RPMI7951 (cell line): ENCODE data around the gene PLD1. TPM values are rescaled to one million over a fixed set of nuclear protein-coding genes. Genes with fewer than 3 reads are reported as not detected.

Source experiments
- DNase-seq: peaks from one replicate; pipeline ENCODE4 v3.0.0-alpha.2; 2012; ENCODE audit warnings: low read depth
- total RNA-seq: library from RNA; depleted of rRNA; stranded (reverse); fragments of >200 nt; shearing (Covaris generic); gene quantifications from 2 replicates; pipeline ENCODE4 v1.2.3, GENCODE V29; 2014

Gene PLD1
- total RNA-seq, 1 experiment from 2014 or later: 10.9 TPM

- no peak for DNase-seq
These were observed 12.4 kb downstream of the PLD1 start for GRCh38 chr3:171797873-171798272.

DNA sequence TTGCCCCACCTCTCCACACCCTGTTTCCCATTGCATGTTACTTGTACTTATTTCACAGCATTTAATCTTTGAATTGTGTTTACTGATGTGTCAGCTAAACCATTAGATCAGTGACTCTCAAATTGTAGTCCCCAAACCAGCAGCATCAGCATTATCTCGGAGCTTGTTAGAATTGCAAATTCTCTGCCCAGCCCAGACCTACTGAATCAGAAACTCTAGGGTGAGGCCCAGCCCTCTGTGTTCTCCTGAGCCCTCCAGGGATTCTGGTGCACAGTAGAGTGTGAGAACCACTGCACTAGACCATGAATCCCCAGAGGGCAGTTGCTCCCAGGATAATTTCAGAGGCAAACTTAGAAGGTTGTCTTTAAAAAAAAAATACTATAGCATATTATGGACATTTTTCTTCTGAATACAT lies 13.0 kb downstream of the PLD1 start:
- no peak for DNase-seq

DNA sequence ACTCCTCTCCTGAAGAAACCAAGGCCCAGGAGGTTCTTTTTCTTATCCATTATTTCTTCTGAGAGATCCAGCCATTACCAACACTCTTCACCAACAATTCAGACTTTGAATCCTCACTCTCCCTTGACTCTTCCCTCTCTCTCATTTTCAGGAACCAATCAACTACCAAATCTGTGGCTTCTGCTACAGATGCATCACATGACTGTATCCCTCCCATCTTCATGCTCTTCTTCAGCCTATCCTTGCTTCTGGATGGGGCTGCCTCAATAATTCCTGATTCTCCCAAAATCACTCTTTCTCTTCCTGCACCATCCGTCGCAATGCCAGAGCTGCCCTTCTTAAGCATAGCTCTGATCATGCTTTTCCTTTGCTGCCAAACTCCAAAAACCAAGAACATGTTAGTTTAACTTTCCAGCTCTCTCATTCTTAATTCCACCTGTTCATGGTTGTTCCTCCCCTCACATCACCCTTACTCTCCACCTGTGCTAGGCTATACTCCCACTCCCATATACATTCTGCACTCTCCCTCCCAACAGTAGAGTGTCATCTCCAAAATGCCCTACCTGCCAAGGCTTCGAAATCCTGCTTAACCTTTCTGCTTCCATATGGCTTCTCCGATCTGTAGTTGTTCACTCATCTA lies 13.5 kb downstream of the PLD1 start:
- DNase-seq: no peak

DNA sequence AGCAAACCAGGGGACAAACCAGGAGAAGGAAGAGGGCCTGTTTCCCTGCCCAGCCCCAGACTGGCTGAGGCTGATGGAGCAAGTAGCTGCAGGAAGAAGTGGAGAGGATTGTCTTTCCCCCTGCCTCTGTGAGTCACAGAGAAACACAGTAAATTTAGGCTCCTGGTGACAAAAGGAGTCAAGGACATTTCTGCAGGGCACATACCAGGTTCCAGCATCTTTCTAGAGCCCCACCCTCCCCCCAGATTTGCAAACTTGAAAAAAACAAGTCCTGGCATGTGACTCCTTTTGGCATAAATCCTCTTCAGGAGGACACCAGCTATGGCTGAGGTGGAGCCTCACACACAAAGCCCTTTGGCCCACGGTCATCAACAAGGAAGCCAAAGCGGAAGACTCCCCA lies 17.8 kb downstream of the PLD1 start:
- DNase-seq: no peak

DNA sequence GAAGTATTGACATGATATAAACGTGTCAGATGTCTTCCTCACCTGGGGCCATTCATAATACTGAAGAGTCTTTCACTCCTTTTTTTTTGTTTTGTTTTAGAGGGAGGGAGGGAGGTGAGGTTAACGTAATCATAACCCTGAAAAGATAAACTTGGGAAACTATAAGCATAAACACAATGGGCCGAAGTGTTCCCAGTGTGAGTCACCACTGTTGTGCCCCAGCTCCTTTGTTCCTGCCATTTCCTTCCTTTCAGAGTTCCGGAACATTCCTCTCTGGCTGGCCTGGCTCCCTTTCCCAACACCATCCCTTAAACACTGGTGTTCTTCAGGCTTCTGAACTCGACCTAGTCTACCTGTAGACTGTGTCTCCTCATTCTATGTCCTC lies 18.6 kb downstream of the PLD1 start:
- DNase-seq: peak; percentile 82

GRCh38 chr3:171790898-171791691 lies 19.2 kb downstream of the PLD1 start:
- peak; percentile 69 for DNase-seq

DNA sequence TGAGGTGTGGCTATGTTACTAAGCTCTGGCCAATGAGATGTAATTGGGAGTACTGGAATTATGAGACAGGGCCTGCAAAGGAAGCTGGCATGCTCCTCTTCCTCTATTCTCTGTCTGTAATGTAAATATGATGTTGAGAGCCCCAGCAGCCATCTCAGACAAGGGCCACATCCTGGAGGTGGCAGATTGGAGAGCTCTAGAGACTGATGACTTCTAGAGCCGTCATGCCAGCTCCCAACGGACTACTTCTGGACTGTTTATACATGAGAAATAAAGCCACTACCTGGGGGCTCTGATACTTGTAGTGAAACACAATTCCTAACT lies 19.7 kb downstream of the PLD1 start:
- no peak for DNase-seq

DNA sequence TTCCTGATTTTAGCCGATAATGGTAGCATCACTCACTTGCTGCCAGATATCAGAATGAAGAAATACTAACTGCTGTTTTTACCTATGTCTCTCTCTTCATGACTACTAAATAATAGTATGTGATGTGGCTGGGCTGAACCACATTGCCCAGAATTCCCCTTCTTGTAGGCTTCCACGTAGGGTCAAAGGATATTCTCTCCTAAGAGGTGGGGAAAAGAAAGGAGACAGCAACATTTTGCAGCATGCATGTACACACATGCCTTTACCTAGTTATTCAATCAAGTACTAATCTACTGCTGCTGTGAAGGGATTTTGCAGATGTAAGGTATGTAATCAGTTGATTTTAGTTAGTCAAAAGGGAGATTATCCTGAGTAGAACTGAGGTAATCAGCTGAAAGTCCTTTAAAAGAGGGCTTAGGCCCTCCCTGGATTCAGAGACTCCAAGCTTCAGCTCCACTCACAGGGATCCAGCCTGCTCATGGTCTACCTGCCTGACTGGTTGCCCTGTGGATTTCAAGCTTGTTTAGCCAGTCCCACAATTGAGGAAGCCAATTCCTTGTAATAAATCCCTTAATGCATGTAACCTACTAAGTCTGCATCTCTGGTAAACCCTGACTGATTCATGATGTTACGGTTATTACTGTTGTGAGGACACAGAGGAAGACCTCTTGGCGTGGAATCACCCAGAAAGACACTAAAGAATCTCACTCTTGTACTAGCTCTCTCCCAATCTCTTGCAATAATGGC lies 20.4 kb downstream of the PLD1 start:
- DNase-seq: peak; percentile 77

- DNase-seq: peak; percentile 97
These were observed 21.5 kb downstream of the PLD1 start for GRCh38 chr3:171788546-171789351.

DNA sequence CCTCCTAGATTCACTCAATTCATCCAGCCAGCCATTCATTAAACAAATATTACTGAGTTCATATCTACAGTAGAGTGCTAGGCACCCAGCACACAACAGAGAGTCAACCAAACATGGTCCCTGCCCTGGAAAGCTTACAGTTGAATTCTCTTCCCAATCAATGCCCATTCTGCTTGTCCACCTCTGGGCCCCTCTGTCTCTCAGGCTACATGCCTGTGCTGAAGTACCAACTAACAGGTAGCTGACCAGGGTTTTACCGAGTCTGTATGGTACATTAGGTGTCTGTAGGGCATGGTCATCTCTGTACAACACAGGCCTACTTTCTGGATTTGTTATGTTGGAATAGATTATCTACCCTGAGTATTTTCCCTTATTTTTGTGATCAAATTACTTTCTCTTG lies 23.3 kb downstream of the PLD1 start:
- no peak for DNase-seq

GRCh38 chr3:171784937-171785336 lies 25.3 kb downstream of the PLD1 start:
- DNase-seq: no peak

DNA sequence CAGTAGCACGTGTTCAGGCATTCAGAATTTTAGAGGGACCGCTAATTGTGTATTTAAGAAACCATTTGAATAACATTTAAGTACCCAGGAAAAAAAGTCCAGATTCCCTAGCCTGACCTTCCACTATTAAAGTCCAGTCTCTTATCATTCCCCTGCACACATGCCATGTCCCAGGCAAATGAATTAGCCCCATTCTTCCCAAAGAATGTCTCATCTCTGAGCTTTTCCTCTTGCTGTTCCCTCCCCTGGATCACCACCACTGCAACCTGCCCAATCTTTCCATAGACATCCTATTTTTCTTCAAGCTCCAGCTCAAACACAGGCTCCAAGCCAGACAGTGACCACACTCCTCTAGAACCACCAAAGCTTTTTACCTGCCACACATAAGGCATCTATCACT lies 25.9 kb downstream of the PLD1 start:
- no peak for DNase-seq

DNA sequence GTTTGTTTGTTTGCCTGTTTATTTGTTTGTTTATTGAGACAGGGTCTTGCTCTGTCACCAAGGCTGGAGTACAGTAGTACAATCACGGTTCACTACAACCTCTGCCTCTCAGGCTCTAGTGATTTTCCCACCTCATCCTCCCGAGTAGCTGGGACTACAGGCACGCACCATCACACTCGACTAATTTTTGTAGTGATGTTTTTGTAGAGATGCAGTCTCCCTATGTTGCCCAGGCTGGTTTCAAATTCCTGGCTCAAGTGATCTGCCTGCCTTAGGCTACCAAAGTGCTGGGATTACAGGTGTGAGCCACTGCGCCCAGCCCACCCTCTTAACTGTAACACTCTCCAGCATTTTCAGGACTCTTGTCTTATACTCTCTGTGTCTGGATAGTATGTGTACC lies 26.7 kb downstream of the PLD1 start:
- DNase-seq: no peak

DNA sequence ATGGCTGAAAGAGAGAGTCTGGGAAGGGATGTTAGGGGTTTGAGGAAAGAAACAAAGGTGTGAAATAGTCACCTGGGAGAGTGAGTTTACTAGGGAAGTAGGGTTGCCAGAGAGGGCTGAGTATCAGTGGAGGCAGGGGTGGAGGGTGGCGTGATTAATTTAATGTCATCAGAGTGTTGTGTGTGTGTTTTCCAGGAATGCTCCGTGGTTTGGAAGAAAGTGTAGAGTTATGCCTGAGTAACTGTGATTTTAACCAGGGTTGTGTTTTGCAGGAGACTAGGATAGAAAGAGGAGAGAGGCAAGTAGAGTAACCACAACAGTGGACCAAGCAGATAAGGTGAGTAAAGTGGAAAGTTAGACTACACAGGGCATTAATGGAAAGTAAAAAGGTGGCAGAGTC lies 27.2 kb downstream of the PLD1 start:
- DNase-seq: no peak

- DNase-seq: no peak
These were observed 27.7 kb downstream of the PLD1 start for GRCh38 chr3:171782617-171783016.

GRCh38 chr3:171781711-171782127 lies 28.6 kb downstream of the PLD1 start:
- DNase-seq: peak; percentile 47

- peak; percentile 59 for DNase-seq
These were observed 31.8 kb downstream of the PLD1 start for GRCh38 chr3:171778493-171778892.

- no peak for DNase-seq
These were observed 32.7 kb downstream of the PLD1 start for GRCh38 chr3:171777596-171777995.

GRCh38 chr3:171776839-171777583 lies 33.3 kb downstream of the PLD1 start:
- DNase-seq: peak; percentile 60

- peak; percentile 75 for DNase-seq
These were observed 33.9 kb downstream of the PLD1 start for GRCh38 chr3:171776411-171776810.

DNA sequence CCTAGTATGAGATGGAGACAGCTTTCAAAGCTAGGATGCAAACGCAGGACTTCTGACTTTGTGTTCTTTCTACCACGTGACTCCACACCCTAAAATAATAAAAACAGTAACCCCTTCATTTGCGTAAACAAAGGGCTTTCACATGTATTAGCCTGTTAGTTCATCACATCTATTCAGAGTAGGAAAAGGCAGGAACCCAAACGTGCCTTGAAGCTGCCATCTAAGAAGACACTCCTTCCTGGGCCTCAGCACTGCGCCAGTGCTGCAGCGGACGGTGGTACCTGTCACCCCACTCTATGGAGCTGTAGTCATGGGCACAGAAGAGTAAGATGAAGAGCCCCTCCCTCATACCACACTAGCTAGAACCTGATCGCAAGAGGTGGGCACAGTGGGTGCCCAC lies 34.3 kb downstream of the PLD1 start:
- DNase-seq: no peak
